Tibial nerve (tissue), 4 donors: ENCODE results near the gene C13orf46. TPM values are rescaled to one million over a fixed set of nuclear protein-coding genes. Genes with fewer than 3 reads are reported as not detected.
"Not testable (repeated sequence)": the region's sequence is repeated elsewhere in the genome, so short reads cannot be mapped to it uniquely, and the experiment has no call there.

Experiments used
- DNase-seq, 2 donors: peaks; one replicate each; pipeline ENCODE4 v3.0.0-alpha.2; 2019; ENCODE audit warnings: low spot score in 2 of 2
- H3K27ac ChIP-seq, 4 donors: fragments of 200-600 bp; sonication (generic) in 3 of 4; one replicate each; pipeline ENCODE4 v1.5.1; 2017 to 2019; ENCODE audit warnings: mild to moderate bottlenecking in 1 of 4
- H3K27me3 ChIP-seq, 2 donors: fragments of 200-600 bp; sonication (generic) in 1 of 2; one replicate each; pipeline versions ENCODE4 v1.5.1 to v1.6.0; 2017 to 2019
- H3K36me3 ChIP-seq, 3 donors: fragments of 200-600 bp; sonication (generic); one replicate each; pipeline ENCODE4 v1.5.1; 2018 to 2019
- H3K4me1 ChIP-seq, 4 donors: fragments of 200-600 bp; sonication (generic) in 3 of 4; one replicate each; pipeline ENCODE4 v1.5.1; 2017 to 2019
- H3K4me3 ChIP-seq, 4 donors: fragments of 200-600 bp; sonication (generic) in 3 of 4; one replicate each; pipeline ENCODE4 v1.5.1; 2017 to 2019; ENCODE audit warnings: mild to moderate bottlenecking in 1 of 4, moderate library complexity in 1 of 4
- H3K9me3 ChIP-seq, 4 donors: fragments of 200-600 bp; sonication (generic) in 3 of 4; one replicate each; pipeline ENCODE4 v1.5.1; 2017 to 2019
- CTCF ChIP-seq, 5 experiments: fragments of 200-600 bp in 3 of 5; fragments of 450-650 bp in 2 of 5; sonication (generic) in 3 of 5; IDR thresholded peaks; one replicate each; pipeline ENCODE4 v1.5.1; 2016 to 2019; ENCODE audit warnings: antibody characterized with exemption in 5 of 5, mild to moderate bottlenecking in 3 of 5, moderate library complexity in 2 of 5
- EP300 ChIP-seq, 2 donors: sonication (generic); formaldehyde crosslinking; IDR thresholded peaks; one replicate each; pipeline ENCODE4 v1.6.1; 2017; ENCODE audit warnings: antibody characterized with exemption in 2 of 2, mild to moderate bottlenecking in 1 of 2
- POLR2A ChIP-seq, 2 donors: fragments of 450-650 bp; IDR thresholded peaks; one replicate each; pipeline ENCODE4 v1.6.1; 2017; ENCODE audit warnings: antibody characterized with exemption in 2 of 2, mild to moderate bottlenecking in 2 of 2, moderate library complexity in 2 of 2
- WGBS, 2 donors: methylation state at CpG; one replicate each; pipeline ENCODE4 v1.1.5; 2018; 5-methylcytosine and 5-hydroxymethylcytosine counted together
- total RNA-seq, 4 donors: library from RNA; depleted of rRNA; stranded (reverse); fragments of >200 nt; gene quantifications; one replicate each; pipeline ENCODE4 v1.1.0, GENCODE V29; 2016

C13orf46 gene
- total RNA-seq, 4 donors from 2014 or later: 3.3 to 17.7 (median 4.1) TPM

- no peak overlapping the region for H3K27ac ChIP-seq
- no peaks in the 10 kb centered on the region for H3K36me3 ChIP-seq
- H3K4me1 ChIP-seq: no peaks in the 10 kb centered on the region
- no peak overlapping the region for H3K4me3 ChIP-seq
- peaks cover 0 to 6% (median 0%) of the 10 kb centered on the region in 4 donors for H3K9me3 ChIP-seq
- H3K27me3 ChIP-seq: peaks cover 0 to 22% of the 10 kb centered on the region in 2 donors
- 73 to 77% methylated on average over 21 of the region's 21 CpGs for WGBS, 2 donors
- no peak for DNase-seq
- TF ChIP-seq POLR2A (IDR thresholded peaks at IDR 0.05) (no peak), CTCF (IDR thresholded peaks at IDR 0.05) (no peak), EP300 (IDR thresholded peaks at IDR 0.05) (no peak)
Observed at GRCh38 chr13:113915012-113915763, 58.7 kb downstream of the C13orf46 start.

GRCh38 chr13:113914333-113915011 is 59.4 kb downstream of the C13orf46 start:
- H3K9me3 ChIP-seq: peaks cover 0 to 6% (median 0%) of the 10 kb centered on the region in 4 donors
- H3K27me3 ChIP-seq: peaks cover 0 to 22% of the 10 kb centered on the region in 2 donors
- TF ChIP-seq POLR2A (IDR thresholded peaks at IDR 0.05): no peak
- TF ChIP-seq CTCF (IDR thresholded peaks at IDR 0.05): no peak
- TF ChIP-seq EP300 (IDR thresholded peaks at IDR 0.05): no peak
- no peaks in the 10 kb centered on the region for H3K36me3 ChIP-seq
- no peaks in the 10 kb centered on the region for H3K4me1 ChIP-seq
- WGBS, 2 donors: 84 to 85% methylated on average over 24 of the region's 24 CpGs
- no peak overlapping the region for H3K4me3 ChIP-seq
- DNase-seq: no peak
- H3K27ac ChIP-seq: no peak overlapping the region

GRCh38 chr13:113913838-113914237 is 60.0 kb downstream of the C13orf46 start:
- H3K27me3 ChIP-seq: peaks cover 0 to 22% of the 10 kb centered on the region in 2 donors
- not testable (repeated sequence) for H3K27ac ChIP-seq, H3K4me3 ChIP-seq, DNase-seq, H3K36me3 ChIP-seq, H3K4me1 ChIP-seq, H3K9me3 ChIP-seq
- WGBS, 2 donors: 91 to 93% methylated on average over 22 of the region's 22 CpGs

GRCh38 chr13:113913408-113913807 is 60.5 kb downstream of the C13orf46 start:
- not testable (repeated sequence) for H3K4me1 ChIP-seq, H3K36me3 ChIP-seq, H3K4me3 ChIP-seq, H3K9me3 ChIP-seq, H3K27ac ChIP-seq, DNase-seq
- peaks cover 0 to 22% of the 10 kb centered on the region in 2 donors for H3K27me3 ChIP-seq
- 73 to 88% methylated on average over 8 of the region's 8 CpGs for WGBS, 2 donors

- no peak overlapping the region for H3K27ac ChIP-seq
- no peaks in the 10 kb centered on the region for H3K36me3 ChIP-seq
- peaks cover 0 to 6% (median 0%) of the 10 kb centered on the region in 4 donors for H3K9me3 ChIP-seq
- no peak overlapping the region for H3K4me3 ChIP-seq
- H3K4me1 ChIP-seq: peaks cover 0 to 10% (median 3%) of the 10 kb centered on the region in 4 donors
- DNase-seq: no peak
- H3K27me3 ChIP-seq: peaks cover 0 to 16% of the 10 kb centered on the region in 2 donors
- TF ChIP-seq CTCF (IDR thresholded peaks at IDR 0.05): no peak
- TF ChIP-seq POLR2A (IDR thresholded peaks at IDR 0.05): no peak
- no peak for TF ChIP-seq EP300 (IDR thresholded peaks at IDR 0.05)
- 56 to 71% methylated on average over 3 of the region's 3 CpGs for WGBS, 2 donors
Observed at GRCh38 chr13:113912596-113912995, 61.3 kb downstream of the C13orf46 start.
